Ishikawa (cell line): ENCODE data around the gene DENND4B.
A peak's percentile ranks its signal among the peaks of the same experiment; 100 is the strongest.

Experiments
- CEBPB ChIP-seq: IDR thresholded peaks from 2 replicates; pipeline ENCODE4 v1.6.1; 2012
- CREB1 ChIP-seq: IDR thresholded peaks from 2 replicates; pipeline ENCODE4 v1.6.1; 2012; ENCODE audit warnings: low read depth
- EGR1 ChIP-seq: IDR thresholded peaks from 2 replicates; pipeline ENCODE4 v1.6.1; 2012
- EP300 ChIP-seq: IDR thresholded peaks from 2 replicates; pipeline ENCODE4 v1.6.1; 2012; ENCODE audit warnings: borderline replicate concordance
- FOXM1 ChIP-seq: IDR thresholded peaks from 2 replicates; pipeline ENCODE4 v1.6.1; 2012; ENCODE audit warnings: low read depth, borderline replicate concordance
- MAX ChIP-seq: IDR thresholded peaks from 2 replicates; pipeline ENCODE4 v1.6.1; 2012
- NFIC ChIP-seq: IDR thresholded peaks from 2 replicates; pipeline ENCODE4 v1.6.1; 2012
- RAD21 ChIP-seq: IDR thresholded peaks from 2 replicates; pipeline ENCODE4 v1.6.1; 2012; ENCODE audit warnings: low read depth
- TAF1 ChIP-seq: IDR thresholded peaks from 2 replicates; pipeline ENCODE4 v1.6.1; 2012; ENCODE audit warnings: low read depth, mild to moderate bottlenecking
- TCF12 ChIP-seq: IDR thresholded peaks from 2 replicates; pipeline ENCODE4 v1.6.1; 2012; ENCODE audit warnings: low read depth
- TEAD4 ChIP-seq: IDR thresholded peaks from 2 replicates; pipeline ENCODE4 v1.6.1; 2012
- YY1 ChIP-seq: IDR thresholded peaks from 2 replicates; pipeline ENCODE4 v1.6.1; 2012; ENCODE audit warnings: low read depth
- ZBTB7A ChIP-seq: IDR thresholded peaks from 2 replicates; pipeline ENCODE4 v1.6.1; 2012; ENCODE audit warnings: low read depth
- TF ChIP-seq, protein P1 (sequence below): IDR thresholded peaks from 2 replicates; pipeline ENCODE4 v1.6.1; 2012
- TF ChIP-seq, protein P2 (sequence below): IDR thresholded peaks from 2 replicates; pipeline ENCODE4 v1.6.1; 2012; ENCODE audit warnings: low read depth, mild to moderate bottlenecking

DENND4B gene

GRCh38 chr1:153967107-153967999 lies 20.8 kb upstream of the DENND4B start, which contains the start of gene CREB3L4:
CREB3L4 (plus strand) TSS chr1:153967902; CDS start chr1:153968526, 624 bp downstream.
- TF ChIP-seq CEBPB (peak; percentile 9; the same call in 1 of the 2 replicates), YY1 (peak; percentile 83), TAF1 (peak; percentile 84), FOXM1 (0 out of 2 replicates have a peak, but pooled peaks have one; percentile 19), CREB1 (no peak), NFIC (no peak; the same call in 1 of the 2 replicates), TEAD4 (no peak; the same call in 1 of the 2 replicates), EGR1 (peak; percentile 18; the same call in 1 of the 2 replicates), RAD21 (peak; percentile 20; the same call in 1 of the 2 replicates), EP300 (peak; percentile 52; the same call in 1 of the 2 replicates), MAX (peak; percentile 96), TCF12 (peak; percentile 64), ZBTB7A (peak; percentile 49)
- TF ChIP-seq, protein P1, sequence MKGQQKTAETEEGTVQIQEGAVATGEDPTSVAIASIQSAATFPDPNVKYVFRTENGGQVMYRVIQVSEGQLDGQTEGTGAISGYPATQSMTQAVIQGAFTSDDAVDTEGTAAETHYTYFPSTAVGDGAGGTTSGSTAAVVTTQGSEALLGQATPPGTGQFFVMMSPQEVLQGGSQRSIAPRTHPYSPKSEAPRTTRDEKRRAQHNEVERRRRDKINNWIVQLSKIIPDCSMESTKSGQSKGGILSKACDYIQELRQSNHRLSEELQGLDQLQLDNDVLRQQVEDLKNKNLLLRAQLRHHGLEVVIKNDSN = peak; percentile 97
- TF ChIP-seq, protein P2, sequence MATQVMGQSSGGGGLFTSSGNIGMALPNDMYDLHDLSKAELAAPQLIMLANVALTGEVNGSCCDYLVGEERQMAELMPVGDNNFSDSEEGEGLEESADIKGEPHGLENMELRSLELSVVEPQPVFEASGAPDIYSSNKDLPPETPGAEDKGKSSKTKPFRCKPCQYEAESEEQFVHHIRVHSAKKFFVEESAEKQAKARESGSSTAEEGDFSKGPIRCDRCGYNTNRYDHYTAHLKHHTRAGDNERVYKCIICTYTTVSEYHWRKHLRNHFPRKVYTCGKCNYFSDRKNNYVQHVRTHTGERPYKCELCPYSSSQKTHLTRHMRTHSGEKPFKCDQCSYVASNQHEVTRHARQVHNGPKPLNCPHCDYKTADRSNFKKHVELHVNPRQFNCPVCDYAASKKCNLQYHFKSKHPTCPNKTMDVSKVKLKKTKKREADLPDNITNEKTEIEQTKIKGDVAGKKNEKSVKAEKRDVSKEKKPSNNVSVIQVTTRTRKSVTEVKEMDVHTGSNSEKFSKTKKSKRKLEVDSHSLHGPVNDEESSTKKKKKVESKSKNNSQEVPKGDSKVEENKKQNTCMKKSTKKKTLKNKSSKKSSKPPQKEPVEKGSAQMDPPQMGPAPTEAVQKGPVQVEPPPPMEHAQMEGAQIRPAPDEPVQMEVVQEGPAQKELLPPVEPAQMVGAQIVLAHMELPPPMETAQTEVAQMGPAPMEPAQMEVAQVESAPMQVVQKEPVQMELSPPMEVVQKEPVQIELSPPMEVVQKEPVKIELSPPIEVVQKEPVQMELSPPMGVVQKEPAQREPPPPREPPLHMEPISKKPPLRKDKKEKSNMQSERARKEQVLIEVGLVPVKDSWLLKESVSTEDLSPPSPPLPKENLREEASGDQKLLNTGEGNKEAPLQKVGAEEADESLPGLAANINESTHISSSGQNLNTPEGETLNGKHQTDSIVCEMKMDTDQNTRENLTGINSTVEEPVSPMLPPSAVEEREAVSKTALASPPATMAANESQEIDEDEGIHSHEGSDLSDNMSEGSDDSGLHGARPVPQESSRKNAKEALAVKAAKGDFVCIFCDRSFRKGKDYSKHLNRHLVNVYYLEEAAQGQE = no peak

DNA sequence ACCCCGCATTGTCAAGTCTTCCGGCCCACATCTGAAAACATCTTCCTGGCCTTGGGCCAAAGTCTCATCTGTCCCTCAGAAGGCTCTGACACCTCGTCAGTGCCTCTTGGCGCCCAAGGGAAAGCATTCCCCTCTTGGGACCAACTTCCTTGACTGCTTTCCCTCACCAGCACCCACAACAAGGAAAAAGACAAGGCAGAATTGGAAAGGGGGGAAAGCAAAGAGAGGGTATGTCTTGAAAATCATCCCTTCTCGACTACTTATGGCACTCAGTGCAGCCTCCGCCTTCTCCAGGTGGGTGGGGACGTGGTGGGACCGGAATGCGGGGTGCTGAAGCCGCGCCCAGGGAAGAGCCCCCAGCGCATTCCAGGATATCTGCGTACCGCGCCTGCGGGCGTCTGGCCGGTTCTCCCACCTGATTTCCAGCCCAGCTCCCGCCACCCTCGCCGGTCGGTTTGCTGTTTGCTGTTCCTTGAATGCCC lies 17.4 kb upstream of the DENND4B start:
- TF ChIP-seq YY1 (no peak), NFIC (peak; percentile 75), TEAD4 (peak; percentile 87), TCF12 (peak; percentile 34; the same call in 1 of the 2 replicates)

DNA sequence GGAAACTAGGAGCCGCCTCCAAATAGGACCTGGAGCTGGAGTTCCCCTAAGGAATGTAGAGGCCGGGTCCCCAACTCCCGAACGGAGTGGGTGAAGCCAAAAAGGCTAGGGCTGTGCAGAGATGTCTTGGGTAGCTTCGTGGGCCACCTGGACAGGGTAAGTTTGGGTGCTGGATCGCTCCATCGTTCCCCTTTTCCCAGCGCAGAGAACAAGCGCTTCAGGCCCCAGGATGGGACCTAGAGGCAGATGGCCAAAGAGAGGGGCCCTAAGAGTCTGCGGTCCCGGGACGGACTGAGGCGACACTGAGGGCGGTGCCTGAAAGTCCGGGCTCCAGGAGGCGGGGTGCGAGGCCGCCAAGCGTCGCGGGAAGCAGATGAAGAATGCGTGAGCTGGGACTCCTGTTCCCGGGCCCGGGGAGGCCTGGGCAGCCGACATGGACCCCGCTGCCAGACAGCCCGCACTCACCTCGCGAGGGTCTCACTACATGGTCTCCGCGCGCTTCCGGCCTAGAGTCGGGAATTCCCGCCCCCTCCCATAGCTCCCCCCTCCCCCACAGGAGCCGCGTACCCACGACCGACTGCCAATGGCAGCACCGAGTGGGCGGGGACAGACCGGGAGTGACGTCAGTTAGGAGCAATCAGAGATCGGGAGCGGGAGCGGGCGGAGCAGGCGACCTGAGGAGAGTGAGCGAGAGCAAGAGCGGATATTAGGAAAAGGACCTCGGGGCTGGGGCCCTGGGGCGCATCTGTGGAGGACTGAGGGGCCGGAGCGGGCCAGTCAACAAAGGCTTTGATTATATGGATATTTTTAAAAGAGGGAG lies 16.7 kb upstream of the DENND4B start, which contains the start of gene SLC39A1:
SLC39A1 (minus strand) TSS at position 508 of the 820 bp plus-strand sequence. CDS start 822 bp downstream, outside the sequence.
- TF ChIP-seq, protein P1 = no peak
- TF ChIP-seq, protein P2 = no peak
- TF ChIP-seq ZBTB7A (peak; percentile 79), TEAD4 (no peak; the same call in 1 of the 2 replicates), TCF12 (no peak), FOXM1 (no peak), NFIC (no peak), MAX (peak; percentile 65), CREB1 (peak; percentile 66), RAD21 (no peak), EP300 (no peak), CEBPB (no peak), YY1 (peak; percentile 13; the same call in 1 of the 2 replicates), TAF1 (peak; percentile 83), EGR1 (no peak)

GRCh38 chr1:153962088-153963029 lies 15.8 kb upstream of the DENND4B start:
- TF ChIP-seq NFIC (no peak), YY1 (no peak), FOXM1 (no peak), CEBPB (no peak), CREB1 (no peak), MAX (no peak)
- TF ChIP-seq, protein P2 = no peak
